Spleen (tissue), 7 donors: ENCODE measurements around the gene HCRT.

ENCODE experiments used
- POLR2AphosphoS5 ChIP-seq, 3 donors: sonication (generic); formaldehyde crosslinking; IDR thresholded peaks; one replicate each; pipeline ENCODE4 v1.5.1; 2017; ENCODE audit warnings: antibody characterized with exemption in 3 of 3
- TF ChIP-seq, protein P1 (sequence below), 11 experiments: fragments of 200-600 bp in 7 of 11; fragments of 450-650 bp in 4 of 11; sonication (generic) in 4 of 11; IDR thresholded peaks in 8 of 11; conservative IDR thresholded peaks in 3 of 11; 1 replicate in 7 of 11; 2 replicates in 4 of 11; pipeline versions ENCODE4 v1.4.0 to v1.8.0; 2016 to 2021; ENCODE audit warnings: antibody characterized with exemption in 11 of 11, inconsistent platforms in 4 of 11, mild to moderate bottlenecking in 1 of 11
- donor health status: DM: no; HTN: no; CAD: no; lungs with moderate emphysema.
- donor health status: DM: no; HTN: no; CAD: no.
- donor health status: DM: no; HTN: no; CAD: no.

- no peak for TF ChIP-seq POLR2AphosphoS5 (IDR thresholded peaks at IDR 0.05)
- TF ChIP-seq, protein P1, sequence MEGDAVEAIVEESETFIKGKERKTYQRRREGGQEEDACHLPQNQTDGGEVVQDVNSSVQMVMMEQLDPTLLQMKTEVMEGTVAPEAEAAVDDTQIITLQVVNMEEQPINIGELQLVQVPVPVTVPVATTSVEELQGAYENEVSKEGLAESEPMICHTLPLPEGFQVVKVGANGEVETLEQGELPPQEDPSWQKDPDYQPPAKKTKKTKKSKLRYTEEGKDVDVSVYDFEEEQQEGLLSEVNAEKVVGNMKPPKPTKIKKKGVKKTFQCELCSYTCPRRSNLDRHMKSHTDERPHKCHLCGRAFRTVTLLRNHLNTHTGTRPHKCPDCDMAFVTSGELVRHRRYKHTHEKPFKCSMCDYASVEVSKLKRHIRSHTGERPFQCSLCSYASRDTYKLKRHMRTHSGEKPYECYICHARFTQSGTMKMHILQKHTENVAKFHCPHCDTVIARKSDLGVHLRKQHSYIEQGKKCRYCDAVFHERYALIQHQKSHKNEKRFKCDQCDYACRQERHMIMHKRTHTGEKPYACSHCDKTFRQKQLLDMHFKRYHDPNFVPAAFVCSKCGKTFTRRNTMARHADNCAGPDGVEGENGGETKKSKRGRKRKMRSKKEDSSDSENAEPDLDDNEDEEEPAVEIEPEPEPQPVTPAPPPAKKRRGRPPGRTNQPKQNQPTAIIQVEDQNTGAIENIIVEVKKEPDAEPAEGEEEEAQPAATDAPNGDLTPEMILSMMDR (IDR thresholded peaks at IDR 0.05 in 8 of 11, conservative IDR thresholded peaks at IDR 0.05 in 3 of 11): no peak
Measured at GRCh38 chr17:42179335-42179734, 5.9 kb downstream of the HCRT start.
